ENCODE measurements around the gene FAH.

Gene FAH

DNA sequence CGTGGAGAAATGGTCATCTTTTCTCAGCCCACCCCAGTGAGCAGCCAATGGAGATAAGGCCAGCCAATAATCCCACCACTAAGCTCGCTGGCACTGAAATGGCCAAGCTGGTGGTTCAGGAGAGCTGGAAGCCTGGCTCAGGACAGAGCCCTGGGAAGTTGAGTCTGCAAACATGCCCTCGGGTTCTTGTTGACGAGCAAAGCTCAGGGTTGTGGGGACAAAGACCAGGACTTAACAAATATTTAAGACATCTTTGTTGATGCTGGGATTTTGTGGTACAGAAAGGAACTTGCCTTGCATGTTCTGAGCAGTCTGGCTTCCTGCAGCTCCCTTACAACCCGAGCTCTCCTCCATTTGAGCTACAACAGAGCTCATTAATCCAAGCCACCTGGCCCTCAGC, 4.4 kb downstream of the FAH start:
- H3K27me3 ChIP-seq (ENCODE audit: insufficient read depth, poor library complexity, severe bottlenecking): no peaks in the 10 kb centered on the region
- H3K9me3 ChIP-seq (ENCODE audit: severe bottlenecking): no peaks in the 10 kb centered on the region
- H3K4me3 ChIP-seq (ENCODE audit: severe bottlenecking): no peak overlapping the region
- peak; percentile 35 for DNase-seq (ENCODE audit: low spot score)
- peaks cover 16% of the 10 kb centered on the region for H3K36me3 ChIP-seq (ENCODE audit: low read depth)
- TF ChIP-seq, protein P1, sequence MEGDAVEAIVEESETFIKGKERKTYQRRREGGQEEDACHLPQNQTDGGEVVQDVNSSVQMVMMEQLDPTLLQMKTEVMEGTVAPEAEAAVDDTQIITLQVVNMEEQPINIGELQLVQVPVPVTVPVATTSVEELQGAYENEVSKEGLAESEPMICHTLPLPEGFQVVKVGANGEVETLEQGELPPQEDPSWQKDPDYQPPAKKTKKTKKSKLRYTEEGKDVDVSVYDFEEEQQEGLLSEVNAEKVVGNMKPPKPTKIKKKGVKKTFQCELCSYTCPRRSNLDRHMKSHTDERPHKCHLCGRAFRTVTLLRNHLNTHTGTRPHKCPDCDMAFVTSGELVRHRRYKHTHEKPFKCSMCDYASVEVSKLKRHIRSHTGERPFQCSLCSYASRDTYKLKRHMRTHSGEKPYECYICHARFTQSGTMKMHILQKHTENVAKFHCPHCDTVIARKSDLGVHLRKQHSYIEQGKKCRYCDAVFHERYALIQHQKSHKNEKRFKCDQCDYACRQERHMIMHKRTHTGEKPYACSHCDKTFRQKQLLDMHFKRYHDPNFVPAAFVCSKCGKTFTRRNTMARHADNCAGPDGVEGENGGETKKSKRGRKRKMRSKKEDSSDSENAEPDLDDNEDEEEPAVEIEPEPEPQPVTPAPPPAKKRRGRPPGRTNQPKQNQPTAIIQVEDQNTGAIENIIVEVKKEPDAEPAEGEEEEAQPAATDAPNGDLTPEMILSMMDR (IDR thresholded peaks at IDR 0.05; ENCODE audit: poor library complexity, severe bottlenecking): no peak
- no peak overlapping the region for H3K27ac ChIP-seq (ENCODE audit: poor library complexity, severe bottlenecking)
- no peak for ATAC-seq (ENCODE audit: low read depth)
- H3K4me1 ChIP-seq (ENCODE audit: insufficient read depth, poor library complexity, severe bottlenecking): peaks cover 10% of the 10 kb centered on the region

DNA sequence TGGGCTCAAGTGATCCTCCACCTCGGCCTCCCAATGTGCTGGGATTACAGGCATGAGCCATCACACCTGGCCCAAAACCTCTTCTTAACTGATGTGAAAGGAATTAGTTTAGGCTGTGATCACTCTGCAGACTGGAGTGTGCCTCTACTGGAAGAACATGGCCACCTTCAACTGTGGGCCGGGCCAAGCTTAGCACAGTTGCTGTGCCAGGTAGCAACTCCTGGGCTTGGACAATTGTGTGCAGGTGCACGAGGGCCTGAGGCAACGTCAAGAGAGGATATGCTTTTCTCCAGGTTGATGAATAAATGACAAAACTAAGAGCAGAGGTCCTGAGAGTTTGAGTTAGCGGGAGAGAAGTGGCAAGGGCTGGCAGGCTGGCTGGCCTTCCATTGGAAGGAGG, 6.5 kb downstream of the FAH start:
- no peaks in the 10 kb centered on the region for H3K27me3 ChIP-seq (ENCODE audit: insufficient read depth, poor library complexity, severe bottlenecking)
- no peaks in the 10 kb centered on the region for H3K9me3 ChIP-seq (ENCODE audit: severe bottlenecking)
- ATAC-seq (ENCODE audit: low read depth) (no peak), DNase-seq (ENCODE audit: low spot score) (peak; percentile 52)
- peaks cover 10% of the 10 kb centered on the region for H3K4me1 ChIP-seq (ENCODE audit: insufficient read depth, poor library complexity, severe bottlenecking)
- H3K4me3 ChIP-seq (ENCODE audit: severe bottlenecking): no peak overlapping the region
- H3K36me3 ChIP-seq (ENCODE audit: low read depth): peaks cover 25% of the 10 kb centered on the region
- TF ChIP-seq, protein P1 (IDR thresholded peaks at IDR 0.05; ENCODE audit: poor library complexity, severe bottlenecking): no peak
- H3K27ac ChIP-seq (ENCODE audit: poor library complexity, severe bottlenecking): no peak overlapping the region

DNA sequence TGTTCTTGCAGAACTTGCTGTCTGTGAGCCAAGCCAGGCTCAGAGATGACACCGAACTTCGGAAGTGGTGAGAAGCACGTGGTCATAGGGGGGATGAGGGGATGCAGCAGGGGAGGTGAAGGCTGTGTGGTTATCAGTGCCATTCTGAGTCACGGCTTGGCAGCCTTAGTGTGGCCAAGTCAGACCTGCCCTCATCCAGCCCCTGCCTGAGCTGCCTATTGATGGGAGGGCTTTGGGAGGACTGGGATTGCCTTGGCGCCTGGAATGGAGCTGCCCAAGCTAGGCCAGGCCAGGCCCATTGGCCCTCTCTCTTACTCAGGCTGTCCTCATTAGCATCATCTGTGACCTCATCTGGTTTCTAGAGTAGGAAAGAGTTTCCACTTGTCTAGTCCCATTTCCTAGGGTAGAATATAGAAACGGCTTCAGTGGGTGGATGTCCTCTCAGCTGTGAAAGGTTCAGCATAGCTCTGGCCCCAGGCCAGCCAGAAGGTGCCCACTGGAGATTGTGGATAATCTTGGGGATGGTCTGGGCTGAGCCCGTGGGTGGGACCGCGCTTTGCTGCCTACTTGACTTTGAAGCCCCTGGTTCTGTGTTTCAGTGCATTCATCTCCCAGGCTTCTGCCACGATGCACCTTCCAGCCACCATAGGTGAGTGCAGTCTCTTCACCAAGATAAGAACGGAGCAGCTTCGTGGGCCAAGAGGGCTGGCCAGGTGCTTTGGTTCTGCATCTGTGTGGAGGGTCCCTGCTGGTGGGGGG, 7.2 kb downstream of the FAH start:
- Histone ChIP-seq H3K9me3 (ENCODE audit: severe bottlenecking) (no peaks in the 10 kb centered on the region), H3K4me3 (ENCODE audit: severe bottlenecking) (no peak overlapping the region), H3K36me3 (ENCODE audit: low read depth) (peaks cover 32% of the 10 kb centered on the region), H3K4me1 (ENCODE audit: insufficient read depth, poor library complexity, severe bottlenecking) (peaks cover 10% of the 10 kb centered on the region), H3K27me3 (ENCODE audit: insufficient read depth, poor library complexity, severe bottlenecking) (no peaks in the 10 kb centered on the region), H3K27ac (ENCODE audit: poor library complexity, severe bottlenecking) (peak overlapping the region; percentile 54)
- TF ChIP-seq, protein P1 (IDR thresholded peaks at IDR 0.05; ENCODE audit: poor library complexity, severe bottlenecking): no peak
- no peak for ATAC-seq (ENCODE audit: low read depth)
- peak; percentile 51 for DNase-seq (ENCODE audit: low spot score)

DNA sequence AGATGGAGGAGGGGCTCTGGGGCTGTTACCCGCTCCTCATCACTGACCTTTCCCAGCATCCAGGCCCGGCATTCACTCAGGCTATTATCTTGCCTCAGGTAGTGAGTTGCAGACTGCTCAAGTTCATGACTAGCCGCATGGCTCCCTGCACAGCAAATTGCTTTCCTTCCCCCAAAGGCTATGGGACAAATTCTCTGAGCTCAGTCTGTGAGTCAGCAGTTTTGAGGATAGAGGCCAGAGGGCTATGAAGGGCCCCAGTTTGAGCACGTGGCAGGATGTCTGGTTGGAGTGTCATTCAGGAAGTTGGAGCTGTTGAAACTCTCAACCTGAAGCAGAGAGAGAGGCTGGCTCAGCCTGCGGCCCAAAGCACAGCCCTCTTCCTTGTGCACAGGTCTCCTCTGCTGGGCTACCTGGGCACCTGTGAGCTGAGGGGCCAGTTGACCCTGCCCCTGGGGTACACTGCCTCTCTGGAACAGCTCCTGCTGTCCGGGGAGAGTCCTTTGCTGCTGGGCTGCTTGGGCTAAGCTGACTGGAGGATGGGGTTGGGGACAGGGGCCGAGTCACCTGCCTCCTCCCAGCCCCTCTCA, 7.9 kb downstream of the FAH start:
- TF ChIP-seq, protein P1 (IDR thresholded peaks at IDR 0.05; ENCODE audit: poor library complexity, severe bottlenecking): no peak
- peak; percentile 88 for DNase-seq (ENCODE audit: low spot score)
- Histone ChIP-seq H3K36me3 (ENCODE audit: low read depth) (peaks cover 32% of the 10 kb centered on the region), H3K9me3 (ENCODE audit: severe bottlenecking) (no peaks in the 10 kb centered on the region), H3K27ac (ENCODE audit: poor library complexity, severe bottlenecking) (peak overlapping the region; percentile 54), H3K4me1 (ENCODE audit: insufficient read depth, poor library complexity, severe bottlenecking) (peaks cover 10% of the 10 kb centered on the region), H3K4me3 (ENCODE audit: severe bottlenecking) (no peak overlapping the region), H3K27me3 (ENCODE audit: insufficient read depth, poor library complexity, severe bottlenecking) (no peaks in the 10 kb centered on the region)
- peak; percentile 99 for ATAC-seq (ENCODE audit: low read depth)
